ENCODE measurements around the gene SH2D7.

- no peak for TF ChIP-seq CTCF (IDR thresholded peaks at IDR 0.05; ENCODE audit: insufficient read depth, low read length)
- TF ChIP-seq GABPA (IDR thresholded peaks at IDR 0.05; ENCODE audit: low read depth): no peak
Observed at GRCh38 chr15:78112551-78112950, 20.2 kb downstream of the SH2D7 start.

Measured in HL-60 (cell line).